ENCODE data around the gene SLC5A10. TPM values are rescaled to one million over a fixed set of nuclear protein-coding genes. Genes with fewer than 3 reads are reported as not detected.
"Not testable (repeated sequence)": the region's sequence is repeated elsewhere in the genome, so short reads cannot be mapped to it uniquely, and the experiment has no call there.

SLC5A10 gene
- total RNA-seq, 1 donor from 2014 or later = not detected

GRCh38 chr17:19020016-19020415, 68.1 kb downstream of the SLC5A10 start:
- no peaks in the 10 kb centered on the region for H3K9me3 ChIP-seq
- H3K4me1 ChIP-seq = no peaks in the 10 kb centered on the region
- no peak overlapping the region for H3K27ac ChIP-seq
- H3K27me3 ChIP-seq = no peaks in the 10 kb centered on the region
- ATAC-seq = no peak
- peak; percentile 9 for DNase-seq
- intact Hi-C loops (cut with DNase I) = loop anchor here (10.0 kb wide), 1 partner anchor 45 kb away; no protein-coding TSS in a partner anchor
- no peaks in the 10 kb centered on the region for H3K36me3 ChIP-seq
- no peak for TF ChIP-seq CTCF (IDR thresholded peaks at IDR 0.05)
- H3K4me3 ChIP-seq = no peak overlapping the region

GRCh38 chr17:19021011-19021621, 69.2 kb downstream of the SLC5A10 start:
- not testable (repeated sequence) for ATAC-seq, H3K9me3 ChIP-seq, H3K27me3 ChIP-seq, H3K4me3 ChIP-seq, H3K4me1 ChIP-seq, H3K36me3 ChIP-seq, H3K27ac ChIP-seq, DNase-seq
- intact Hi-C loops (cut with DNase I) = loop anchor here (10.0 kb wide), 1 partner anchor 46 kb away; no protein-coding TSS in a partner anchor

- ATAC-seq (peak; percentile 3), DNase-seq (no peak)
- H3K4me1 ChIP-seq = no peaks in the 10 kb centered on the region
- no peak for TF ChIP-seq CTCF (IDR thresholded peaks at IDR 0.05)
- H3K36me3 ChIP-seq = no peaks in the 10 kb centered on the region
- no peaks in the 10 kb centered on the region for H3K9me3 ChIP-seq
- no peak overlapping the region for H3K27ac ChIP-seq
- no peak overlapping the region for H3K4me3 ChIP-seq
- no peaks in the 10 kb centered on the region for H3K27me3 ChIP-seq
- intact Hi-C loops (cut with DNase I) = loop anchor here (10.0 kb wide), 1 partner anchor 47 kb away; no protein-coding TSS in a partner anchor
Measured at GRCh38 chr17:19021622-19022083, 69.7 kb downstream of the SLC5A10 start.

GRCh38 chr17:19022128-19022527, 70.2 kb downstream of the SLC5A10 start:
- Histone ChIP-seq H3K36me3 (no peaks in the 10 kb centered on the region), H3K4me3 (no peak overlapping the region), H3K27me3 (no peaks in the 10 kb centered on the region), H3K9me3 (no peaks in the 10 kb centered on the region), H3K27ac (no peak overlapping the region), H3K4me1 (no peaks in the 10 kb centered on the region)
- no peak for DNase-seq
- intact Hi-C loops (cut with DNase I) = loop anchor here (10.0 kb wide), 1 partner anchor 47 kb away; no protein-coding TSS in a partner anchor
- TF ChIP-seq CTCF (IDR thresholded peaks at IDR 0.05) = no peak
- ATAC-seq = no peak

GRCh38 chr17:19022747-19023146, 70.8 kb downstream of the SLC5A10 start:
- H3K27me3 ChIP-seq = no peaks in the 10 kb centered on the region
- no peaks in the 10 kb centered on the region for H3K9me3 ChIP-seq
- no peaks in the 10 kb centered on the region for H3K36me3 ChIP-seq
- H3K27ac ChIP-seq = no peak overlapping the region
- TF ChIP-seq CTCF (IDR thresholded peaks at IDR 0.05) = no peak
- no peak overlapping the region for H3K4me3 ChIP-seq
- intact Hi-C loops (cut with DNase I) = loop anchor here (10.0 kb wide), 1 partner anchor 48 kb away; no protein-coding TSS in a partner anchor
- no peaks in the 10 kb centered on the region for H3K4me1 ChIP-seq
- ATAC-seq = no peak
- DNase-seq = no peak

GRCh38 chr17:19023209-19023999, 71.4 kb downstream of the SLC5A10 start:
- no peaks in the 10 kb centered on the region for H3K4me1 ChIP-seq
- no peaks in the 10 kb centered on the region for H3K9me3 ChIP-seq
- DNase-seq (peak; percentile 36), ATAC-seq (no peak)
- TF ChIP-seq CTCF (IDR thresholded peaks at IDR 0.05) = no peak
- H3K27ac ChIP-seq = no peak overlapping the region
- H3K27me3 ChIP-seq = no peaks in the 10 kb centered on the region
- H3K36me3 ChIP-seq = no peaks in the 10 kb centered on the region
- no peak overlapping the region for H3K4me3 ChIP-seq
- intact Hi-C loops (cut with DNase I) = loop anchor here (10.0 kb wide), 1 partner anchor 49 kb away; no protein-coding TSS in a partner anchor
